PFSK-1 (cell line): ENCODE data around the gene SYT8.

ENCODE experiments used
- FOXP2 ChIP-seq: optimal IDR thresholded peaks from 2 replicates; pipeline ENCODE3; 2011; ENCODE audit warnings: borderline replicate concordance, control low read depth, inconsistent platforms; ENCODE audit not compliant: insufficient read depth; ENCODE audit errors: extremely low read length, extremely low read depth
- POLR2AphosphoS5 ChIP-seq: IDR thresholded peaks from 2 replicates; pipeline ENCODE4 v1.6.1; 2012; ENCODE audit warnings: low read depth, mild to moderate bottlenecking, control low read depth, low read length, moderate library complexity
- REST ChIP-seq, 2 experiments: IDR thresholded peaks; 2 replicates each; pipeline versions ENCODE4 v1.6.1 to v1.8.0; 2011 to 2012; ENCODE audit warnings: low read depth in 2 of 2, low read length in 2 of 2, control low read depth in 1 of 2, inconsistent platforms in 1 of 2, mild to moderate bottlenecking in 1 of 2, moderate library complexity in 1 of 2; ENCODE audit not compliant: insufficient read depth in 1 of 2
- SIN3A ChIP-seq: IDR thresholded peaks from 2 replicates; pipeline ENCODE4 v1.6.1; 2012; ENCODE audit warnings: mild to moderate bottlenecking, low read length, moderate library complexity, borderline replicate concordance; ENCODE audit not compliant: insufficient read depth
- TAF1 ChIP-seq: IDR thresholded peaks from 2 replicates; pipeline ENCODE4 v1.6.1; 2012; ENCODE audit warnings: low read length, control low read depth, borderline replicate concordance; ENCODE audit not compliant: insufficient read depth

GRCh38 chr11:1828542-1828941 lies 6.2 kb upstream of the SYT8 start:
- TF ChIP-seq TAF1 (no peak), POLR2AphosphoS5 (no peak), REST (IDR thresholded peaks at IDR 0.05; ENCODE audit: insufficient read depth in 1 of 2, low read depth in 2 of 2, low read length in 2 of 2) (no peak), SIN3A (no peak), FOXP2 (no peak)
